Ascending aorta (tissue), 2 donors: ENCODE results near the gene PIGK. TPM values are rescaled to one million over a fixed set of nuclear protein-coding genes. Genes with fewer than 3 reads are reported as not detected.
A peak's percentile ranks its signal among the peaks of the same experiment; 100 is the strongest.

Source experiments
- DNase-seq, 2 donors: peaks; one replicate each; pipeline ENCODE4 v3.0.0-alpha.2; 2019; ENCODE audit warnings: low spot score in 2 of 2
- H3K27ac ChIP-seq, 2 donors: fragments of 200-600 bp; sonication (generic); one replicate each; pipeline ENCODE4 v1.5.1; 2016 to 2017; ENCODE audit warnings: mild to moderate bottlenecking in 1 of 2
- H3K27me3 ChIP-seq: fragments of 200-600 bp; sonication (generic); one replicate; pipeline ENCODE4 v1.5.1; 2017
- H3K36me3 ChIP-seq, 2 donors: fragments of 200-600 bp; sonication (generic); one replicate each; pipeline ENCODE4 v1.5.1; 2016
- H3K4me1 ChIP-seq, 2 donors: fragments of 200-600 bp; sonication (generic); one replicate each; pipeline ENCODE4 v1.5.1; 2016 to 2017; ENCODE audit warnings: mild to moderate bottlenecking in 1 of 2
- H3K4me3 ChIP-seq, 2 donors: fragments of 200-600 bp; sonication (generic); one replicate each; pipeline ENCODE4 v1.5.1; 2016 to 2017; ENCODE audit warnings: mild to moderate bottlenecking in 1 of 2
- H3K9me3 ChIP-seq, 2 donors: fragments of 200-600 bp; sonication (generic); one replicate each; pipeline ENCODE4 v1.5.1; 2016
- CTCF ChIP-seq, 3 experiments: fragments of 200-600 bp in 2 of 3; fragments of 450-650 bp in 1 of 3; sonication (generic) in 2 of 3; IDR thresholded peaks; one replicate each; pipeline ENCODE4 v1.5.1; 2016 to 2019; ENCODE audit warnings: antibody characterized with exemption in 3 of 3, mild to moderate bottlenecking in 1 of 3, moderate library complexity in 1 of 3
- intact Hi-C: fragments of 100-400 bp; cut with DNase I; formaldehyde crosslinking; loops from one replicate; pipeline ENCODE4 v1.15.1; 2023
- total RNA-seq: library from RNA; depleted of rRNA; stranded (reverse); fragments of >200 nt; gene quantifications from one replicate; pipeline ENCODE4 v1.1.0, GENCODE V29; 2016

The PIGK gene
- total RNA-seq, 1 donor from 2014 or later = 3.4 TPM

GRCh38 chr1:77146270-77146669 lies 73.0 kb downstream of the PIGK start:
- no peaks in the 10 kb centered on the region for H3K27me3 ChIP-seq
- H3K36me3 ChIP-seq = no peaks in the 10 kb centered on the region
- no peaks in the 10 kb centered on the region for H3K9me3 ChIP-seq
- intact Hi-C loops = loop anchor here (5.0 kb wide), 1 partner anchor 386 kb away; no protein-coding TSS in a partner anchor
- H3K4me3 ChIP-seq = no peak overlapping the region
- TF ChIP-seq CTCF (IDR thresholded peaks at IDR 0.05) = no peak
- H3K27ac ChIP-seq = no peak overlapping the region
- no peaks in the 10 kb centered on the region for H3K4me1 ChIP-seq
- DNase-seq = no peak

GRCh38 chr1:77143529-77144121 lies 75.6 kb downstream of the PIGK start:
- H3K36me3 ChIP-seq = no peaks in the 10 kb centered on the region
- no peaks in the 10 kb centered on the region for H3K4me1 ChIP-seq
- TF ChIP-seq CTCF (IDR thresholded peaks at IDR 0.05) = peak in 1 of 3 experiments; percentile 22
- H3K27ac ChIP-seq = no peak overlapping the region
- DNase-seq = no peak
- no peaks in the 10 kb centered on the region for H3K27me3 ChIP-seq
- intact Hi-C loops = loop anchor here (5.0 kb wide), 1 partner anchor 991 kb away; no protein-coding TSS in a partner anchor
- H3K4me3 ChIP-seq = no peak overlapping the region
- H3K9me3 ChIP-seq = no peaks in the 10 kb centered on the region

GRCh38 chr1:77139389-77139788 lies 79.8 kb downstream of the PIGK start:
- TF ChIP-seq CTCF (IDR thresholded peaks at IDR 0.05) = no peak
- intact Hi-C loops = no loop called here
- Histone ChIP-seq H3K9me3 (no peaks in the 10 kb centered on the region), H3K27me3 (no peaks in the 10 kb centered on the region), H3K4me3 (no peak overlapping the region), H3K4me1 (no peaks in the 10 kb centered on the region), H3K36me3 (no peaks in the 10 kb centered on the region), H3K27ac (no peak overlapping the region)
- DNase-seq = no peak

- no peak overlapping the region for H3K27ac ChIP-seq
- no peak overlapping the region for H3K4me3 ChIP-seq
- H3K9me3 ChIP-seq = no peaks in the 10 kb centered on the region
- no peaks in the 10 kb centered on the region for H3K36me3 ChIP-seq
- no peak for TF ChIP-seq CTCF (IDR thresholded peaks at IDR 0.05)
- intact Hi-C loops = no loop called here
- no peaks in the 10 kb centered on the region for H3K4me1 ChIP-seq
- DNase-seq = no peak
- no peaks in the 10 kb centered on the region for H3K27me3 ChIP-seq
These were observed 84.9 kb downstream of the PIGK start for GRCh38 chr1:77134359-77134758.

GRCh38 chr1:77133731-77134358 lies 85.4 kb downstream of the PIGK start:
- Histone ChIP-seq H3K4me3 (no peak overlapping the region), H3K9me3 (no peaks in the 10 kb centered on the region), H3K36me3 (no peaks in the 10 kb centered on the region), H3K4me1 (no peaks in the 10 kb centered on the region), H3K27ac (no peak overlapping the region), H3K27me3 (no peaks in the 10 kb centered on the region)
- intact Hi-C loops = no loop called here
- no peak for DNase-seq
- TF ChIP-seq CTCF (IDR thresholded peaks at IDR 0.05) = no peak
